Naive thymus-derived CD4-positive, alpha-beta T cell (primary cell): ENCODE measurements around the gene ARNT2. TPM values are rescaled to one million over a fixed set of nuclear protein-coding genes. Genes with fewer than 3 reads are reported as not detected.

Source experiments
- ATAC-seq: fragments of 150-1000 bp; cut with Tn5 transposase; 2 replicates; pipeline ENCODE4 v1.10.0; 2021; ENCODE audit warnings: mild to moderate bottlenecking, moderate library complexity
- CTCF ChIA-PET: fragments of 350-600 bp; sonication (Branson Sonifier 250); formaldehyde crosslinking; loops from one replicate; lab custom pipeline; 2021; ENCODE audit warnings: antibody characterized with exemption; lab: Charles Lee
- POLR2A ChIA-PET: fragments of 350-600 bp; sonication (Branson Sonifier 250); formaldehyde crosslinking; loops from one replicate; lab custom pipeline; 2021; ENCODE audit warnings: antibody characterized with exemption, inconsistent platforms; lab: Charles Lee
- DNase-seq, 9 donors: peaks; one replicate each; pipeline versions ENCODE4 v3.0.0 to v3.0.0-alpha.2; 2020 to 2022; ENCODE audit warnings: mixed read lengths in 1 of 9
- H3K27ac ChIP-seq: one replicate; pipeline ENCODE4 v1.7.0; 2013; ENCODE audit warnings: mild to moderate bottlenecking, low read depth, low read length, moderate library complexity
- H3K27me3 ChIP-seq, 2 donors: one replicate each; pipeline ENCODE4 v1.7.0; 2013; ENCODE audit warnings: low read length in 2 of 2, mild to moderate bottlenecking in 2 of 2, moderate library complexity in 2 of 2; ENCODE audit not compliant: control insufficient read depth in 2 of 2, insufficient read depth in 2 of 2
- H3K36me3 ChIP-seq, 3 experiments: 1 replicate in 2 of 3; 2 replicates in 1 of 3; pipeline ENCODE4 v1.7.0; 2013; ENCODE audit warnings: low read length in 3 of 3, mild to moderate bottlenecking in 3 of 3, moderate library complexity in 1 of 3; ENCODE audit not compliant: insufficient read depth in 3 of 3, control insufficient read depth in 2 of 3
- H3K4me1 ChIP-seq, 2 donors: one replicate each; pipeline ENCODE4 v1.7.0; 2013; ENCODE audit warnings: low read length in 2 of 2, mild to moderate bottlenecking in 2 of 2, moderate library complexity in 1 of 2; ENCODE audit not compliant: control insufficient read depth in 2 of 2, insufficient read depth in 2 of 2
- H3K4me3 ChIP-seq: 2 replicates; pipeline ENCODE4 v1.7.0; 2013; ENCODE audit warnings: mild to moderate bottlenecking, low read length
- H3K9me3 ChIP-seq, 3 experiments: 1 replicate in 2 of 3; 2 replicates in 1 of 3; pipeline ENCODE4 v1.7.0; 2013; ENCODE audit warnings: low read length in 3 of 3; ENCODE audit not compliant: control insufficient read depth in 2 of 3
- H3K27ac Mint-ChIP-seq, 9 donors: one replicate each; pipeline ENCODE4 v1.8.0; 2020 to 2022; ENCODE audit warnings: mixed read lengths in 9 of 9, mild to moderate bottlenecking in 8 of 9, moderate library complexity in 5 of 9, inconsistent platforms in 2 of 9
- H3K27me3 Mint-ChIP-seq, 5 donors: one replicate each; pipeline ENCODE4 v1.8.0; 2021 to 2022; ENCODE audit warnings: mixed read lengths in 5 of 5, mild to moderate bottlenecking in 1 of 5
- H3K36me3 Mint-ChIP-seq, 5 donors: one replicate each; pipeline ENCODE4 v1.8.0; 2020 to 2022; ENCODE audit warnings: mixed read lengths in 5 of 5, mild to moderate bottlenecking in 3 of 5, inconsistent platforms in 1 of 5
- H3K4me1 Mint-ChIP-seq, 7 donors: one replicate each; pipeline ENCODE4 v1.8.0; 2020 to 2022; ENCODE audit warnings: mixed read lengths in 7 of 7, mild to moderate bottlenecking in 3 of 7, inconsistent platforms in 1 of 7
- H3K4me3 Mint-ChIP-seq, 10 donors: one replicate each; pipeline ENCODE4 v1.8.0; 2020 to 2022; ENCODE audit warnings: mild to moderate bottlenecking in 10 of 10, mixed read lengths in 10 of 10, moderate library complexity in 6 of 10, inconsistent platforms in 2 of 10
- H3K9me3 Mint-ChIP-seq, 11 donors: one replicate each; pipeline ENCODE4 v1.8.0; 2020 to 2022; ENCODE audit warnings: mixed read lengths in 11 of 11, mild to moderate bottlenecking in 4 of 11, inconsistent platforms in 1 of 11, moderate library complexity in 1 of 11
- intact Hi-C, 2 donors: fragments of 100-400 bp; cut with micrococcal nuclease; formaldehyde crosslinking; loops; one replicate each; pipeline ENCODE4 v1.15.1; 2023
- polyA plus RNA-seq, 2 donors: library from polyadenylated mRNA; unstranded; fragments of 300-500 nt; fragmentation: Illumina TruSeq; gene quantifications; one replicate each; pipeline ENCODE4 v1.2.3, GENCODE V29; 2021
- total RNA-seq, 6 experiments: library from RNA in 5 of 6; stranded (reverse) in 5 of 6; gene quantifications; 1 replicate in 5 of 6; 2 replicates in 1 of 6; pipeline ENCODE4 v1.2.3 and lab custom pipeline; 2021 to 2026

Gene ARNT2
- total and polyA plus RNA-seq, 7 experiments from 2014 or later, result not detected

DNA sequence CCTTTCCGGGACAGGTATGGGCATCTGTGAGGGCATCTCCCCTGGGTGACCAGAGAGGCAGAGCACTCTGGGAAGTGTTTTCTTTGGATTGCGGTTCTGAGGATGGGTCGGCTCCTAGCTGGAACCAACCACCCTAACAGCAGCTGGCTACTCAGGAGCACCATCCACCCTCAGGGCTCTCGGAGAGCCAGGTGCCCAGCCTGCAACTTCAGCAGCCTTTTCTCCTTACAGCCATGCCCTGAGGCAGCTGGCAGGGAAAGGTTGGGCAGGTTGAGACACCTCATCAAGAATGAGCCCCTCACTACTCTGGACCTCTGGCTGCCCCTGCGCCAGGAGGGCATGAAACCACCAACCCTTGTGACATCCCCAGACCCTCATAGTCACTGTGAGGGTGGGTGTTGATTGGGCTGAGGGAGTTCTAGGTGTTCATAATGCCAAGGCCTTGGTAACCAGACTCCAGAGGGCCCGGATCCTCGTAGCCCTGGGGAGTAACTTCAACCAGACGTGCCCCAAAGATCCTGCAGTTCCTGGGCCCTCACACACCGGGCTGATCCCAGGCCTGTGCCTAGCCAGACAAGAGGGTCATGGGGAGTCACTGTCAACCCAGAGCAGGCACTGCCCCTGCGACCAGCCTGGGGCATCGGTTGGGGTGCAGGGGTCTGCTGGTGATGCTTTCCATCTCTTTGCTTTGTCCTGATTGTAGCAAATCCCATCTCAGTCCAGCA lies 176.5 kb downstream of the ARNT2 start:
- Histone ChIP-seq H3K9me3 (no peaks in the 10 kb centered on the region), H3K36me3 (no peaks in the 10 kb centered on the region), H3K4me1 (no peaks in the 10 kb centered on the region), H3K27ac (no peak overlapping the region), H3K27me3 (no peaks in the 10 kb centered on the region), H3K4me3 (no peak overlapping the region)
- Mint-ChIP-seq H3K9me3 (peaks cover 0 to 1% (median 0%) of the 10 kb centered on the region in 11 donors), H3K36me3 (no peaks in the 10 kb centered on the region), H3K27ac (no peak overlapping the region), H3K4me1 (peaks cover 0 to 5% (median 0%) of the 10 kb centered on the region in 7 donors), H3K27me3 (peaks cover 0 to 9% (median 0%) of the 10 kb centered on the region in 5 donors), H3K4me3 (no peak overlapping the region)
- intact Hi-C loops, result no loop called here
- ChIA-PET CTCF (no interaction called here), POLR2A (no interaction called here)
- ATAC-seq (no peak), DNase-seq (no peak)

DNA sequence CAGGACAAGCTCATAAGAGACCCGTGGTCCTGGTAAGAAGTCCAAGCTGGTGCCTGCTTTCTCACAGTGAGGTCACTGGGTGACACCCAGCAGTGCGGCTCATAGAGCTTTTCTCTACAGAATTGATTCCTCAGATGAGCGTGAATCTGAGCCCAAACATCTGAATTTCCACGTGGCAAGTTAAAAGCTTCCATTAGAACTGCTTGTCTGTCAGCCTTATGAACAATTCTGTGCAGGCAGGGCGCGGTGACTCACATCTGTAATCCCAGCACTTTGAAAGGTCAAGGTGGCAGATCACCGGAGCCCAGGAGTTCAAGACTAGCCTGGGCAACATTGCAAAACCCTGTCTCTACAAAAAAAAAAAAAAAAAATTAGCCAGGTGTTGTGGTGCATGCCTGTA lies 177.8 kb downstream of the ARNT2 start:
- DNase-seq (no peak), ATAC-seq (no peak)
- CTCF ChIA-PET, result no interaction called here
- H3K9me3 Mint-ChIP-seq, result peaks cover 0 to 1% (median 0%) of the 10 kb centered on the region in 11 donors
- H3K4me3 Mint-ChIP-seq, result no peak overlapping the region
- Histone ChIP-seq H3K27me3 (no peaks in the 10 kb centered on the region), H3K27ac (no peak overlapping the region), H3K36me3 (no peaks in the 10 kb centered on the region), H3K9me3 (no peaks in the 10 kb centered on the region), H3K4me3 (no peak overlapping the region), H3K4me1 (no peaks in the 10 kb centered on the region)
- no peaks in the 10 kb centered on the region for H3K36me3 Mint-ChIP-seq
- peaks cover 0 to 9% (median 3%) of the 10 kb centered on the region in 5 donors for H3K27me3 Mint-ChIP-seq
- peaks cover 0 to 5% (median 0%) of the 10 kb centered on the region in 7 donors for H3K4me1 Mint-ChIP-seq
- no peak overlapping the region for H3K27ac Mint-ChIP-seq
- POLR2A ChIA-PET, result no interaction called here
- intact Hi-C loops, result no loop called here

DNA sequence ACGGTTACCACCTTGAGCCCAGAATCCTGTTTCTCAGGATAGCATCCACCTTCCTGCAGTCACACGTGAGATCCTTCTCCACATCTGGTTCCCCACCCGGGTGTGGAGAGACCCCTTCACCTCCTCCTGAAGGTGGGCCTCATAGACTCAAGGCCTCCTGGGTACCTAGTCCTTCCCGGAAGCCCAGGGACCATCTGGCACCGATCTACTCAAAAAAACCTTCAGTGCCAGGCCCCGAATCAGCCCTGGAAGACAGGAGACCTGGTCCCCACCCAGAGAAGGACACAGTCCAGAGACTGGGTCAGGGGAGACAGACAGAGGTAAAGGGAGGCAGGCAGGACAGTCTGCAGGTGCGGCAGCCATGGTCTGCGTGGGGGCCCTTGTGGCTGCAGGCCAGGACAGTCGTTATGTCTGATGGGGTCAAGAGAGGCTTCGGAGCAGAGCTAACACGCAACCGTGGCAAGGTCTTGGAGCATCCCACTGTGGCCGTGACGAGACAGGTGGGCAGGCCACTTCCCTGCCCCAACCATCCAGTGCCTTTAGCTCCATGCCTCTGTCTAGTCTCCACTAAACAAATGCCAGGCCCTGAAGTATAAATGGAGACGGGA lies 178.7 kb downstream of the ARNT2 start:
- intact Hi-C loops, result no loop called here

DNA sequence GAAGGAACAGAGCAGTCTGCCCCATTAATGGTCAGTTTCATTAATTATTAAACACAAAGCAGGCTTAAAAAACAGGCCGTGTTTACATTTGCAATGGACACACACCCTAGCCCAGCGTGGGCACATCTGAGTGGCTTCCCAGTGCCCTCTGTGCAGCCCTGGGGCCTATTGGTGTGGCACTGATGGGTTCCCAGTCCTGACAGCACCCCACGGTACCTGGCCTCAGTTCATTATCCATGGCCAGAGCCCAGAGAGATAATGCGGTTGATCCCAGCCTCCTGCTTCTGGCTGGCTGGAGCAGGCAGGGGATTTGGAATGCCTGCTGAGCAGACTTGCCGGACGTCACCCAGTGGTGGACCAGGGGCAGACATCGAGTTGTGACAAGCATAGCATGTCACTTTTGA lies 180.4 kb downstream of the ARNT2 start:
- Histone ChIP-seq H3K4me3 (no peak overlapping the region), H3K27ac (no peak overlapping the region), H3K27me3 (no peaks in the 10 kb centered on the region), H3K9me3 (no peaks in the 10 kb centered on the region), H3K36me3 (no peaks in the 10 kb centered on the region), H3K4me1 (no peaks in the 10 kb centered on the region)
- no peak for ATAC-seq
- Mint-ChIP-seq H3K4me1 (peaks cover 0 to 1% (median 0%) of the 10 kb centered on the region in 7 donors), H3K27ac (no peak overlapping the region), H3K4me3 (no peak overlapping the region), H3K36me3 (no peaks in the 10 kb centered on the region), H3K9me3 (peaks cover 0 to 1% (median 0%) of the 10 kb centered on the region in 11 donors), H3K27me3 (peaks cover 0 to 9% (median 0%) of the 10 kb centered on the region in 5 donors)
- intact Hi-C loops, result no loop called here
- CTCF ChIA-PET, result no interaction called here
- no peak for DNase-seq
- POLR2A ChIA-PET, result no interaction called here

More for the DNA sequence above, 178.7 kb downstream of the ARNT2 start:
- no peak overlapping the region for H3K4me3 ChIP-seq
- CTCF ChIA-PET, result interaction anchor here (0.8 kb wide), 1 partner anchor 308 kb away, joined by 3 read pairs; no protein-coding TSS in a partner anchor
- no peaks in the 10 kb centered on the region for H3K36me3 Mint-ChIP-seq
- ATAC-seq (no peak), DNase-seq (no peak)
- no peaks in the 10 kb centered on the region for H3K27me3 ChIP-seq
- peaks cover 0 to 5% (median 0%) of the 10 kb centered on the region in 7 donors for H3K4me1 Mint-ChIP-seq
- H3K9me3 ChIP-seq, result no peaks in the 10 kb centered on the region
- H3K27me3 Mint-ChIP-seq, result peaks cover 0 to 9% (median 3%) of the 10 kb centered on the region in 5 donors
- peaks cover 0 to 1% (median 0%) of the 10 kb centered on the region in 11 donors for H3K9me3 Mint-ChIP-seq
- POLR2A ChIA-PET, result no interaction called here
- H3K36me3 ChIP-seq, result no peaks in the 10 kb centered on the region
- H3K4me1 ChIP-seq, result no peaks in the 10 kb centered on the region
- H3K27ac Mint-ChIP-seq, result no peak overlapping the region
- H3K4me3 Mint-ChIP-seq, result no peak overlapping the region
- no peak overlapping the region for H3K27ac ChIP-seq

DNA sequence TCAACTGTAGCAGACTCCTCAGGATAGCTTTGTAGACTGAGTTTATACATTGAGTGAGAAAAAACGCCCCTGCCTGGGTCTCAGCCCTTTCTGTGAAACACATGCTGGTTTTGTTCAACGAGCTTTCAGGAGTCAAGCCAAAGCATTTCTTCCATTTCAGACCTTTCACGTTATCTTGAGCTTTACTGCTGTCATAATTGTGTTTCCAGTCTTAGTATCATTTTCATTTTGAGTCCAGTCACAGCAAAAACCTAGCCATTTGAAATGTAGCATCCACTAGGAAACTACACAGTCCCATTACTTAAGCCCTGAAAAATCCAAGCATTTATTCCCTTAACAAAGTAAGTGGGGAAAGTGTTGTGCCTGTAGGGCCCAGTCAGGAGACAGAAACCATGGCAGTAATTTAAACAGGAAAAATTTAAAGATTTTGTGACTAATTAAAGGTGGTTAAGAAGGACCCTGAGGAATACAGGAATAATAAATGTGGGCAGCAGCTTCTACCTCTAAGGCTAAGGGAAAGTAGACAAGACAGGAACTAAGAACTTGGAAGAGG lies 180.9 kb downstream of the ARNT2 start:
- intact Hi-C loops, result no loop called here

DNA sequence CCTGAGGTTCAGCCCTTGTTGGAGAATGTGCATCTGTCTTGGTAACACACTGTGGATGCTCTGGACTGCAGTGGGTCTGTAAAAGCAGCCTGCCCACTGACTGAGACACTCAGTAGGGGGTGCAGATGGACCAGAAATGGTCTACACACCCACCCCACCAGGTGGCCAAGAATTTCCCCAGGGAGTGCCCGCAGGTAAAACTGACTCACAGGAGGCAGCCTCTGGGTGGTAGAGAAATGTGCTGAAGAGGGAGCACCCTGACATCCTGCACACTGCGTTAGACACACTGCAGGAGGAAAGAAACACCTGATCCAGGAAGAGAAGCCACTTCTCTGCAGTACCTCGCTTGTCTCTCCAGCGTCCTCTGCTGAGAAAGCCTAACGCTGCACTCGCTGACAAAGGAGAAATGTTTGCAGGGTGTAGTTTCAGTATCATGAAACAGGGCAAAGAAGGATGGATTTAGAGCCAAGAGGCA lies 181.4 kb downstream of the ARNT2 start:
- Mint-ChIP-seq H3K27ac (no peak overlapping the region), H3K36me3 (no peaks in the 10 kb centered on the region), H3K4me3 (no peak overlapping the region), H3K9me3 (peaks cover 0 to 1% (median 0%) of the 10 kb centered on the region in 11 donors), H3K4me1 (peaks cover 0 to 1% (median 0%) of the 10 kb centered on the region in 7 donors), H3K27me3 (peaks cover 0 to 9% (median 0%) of the 10 kb centered on the region in 5 donors)
- DNase-seq, result no peak
- ATAC-seq, result no peak
- POLR2A ChIA-PET, result no interaction called here
- Histone ChIP-seq H3K36me3 (no peaks in the 10 kb centered on the region), H3K27me3 (no peaks in the 10 kb centered on the region), H3K9me3 (no peaks in the 10 kb centered on the region), H3K4me3 (no peak overlapping the region), H3K4me1 (no peaks in the 10 kb centered on the region), H3K27ac (no peak overlapping the region)
- CTCF ChIA-PET, result no interaction called here
- intact Hi-C loops, result no loop called here

More for the DNA sequence above, 180.9 kb downstream of the ARNT2 start:
- H3K9me3 ChIP-seq, result no peaks in the 10 kb centered on the region
- no peak for DNase-seq
- peaks cover 0 to 1% (median 0%) of the 10 kb centered on the region in 7 donors for H3K4me1 Mint-ChIP-seq
- no peaks in the 10 kb centered on the region for H3K27me3 ChIP-seq
- no peak overlapping the region for H3K27ac ChIP-seq
- peaks cover 0 to 1% (median 0%) of the 10 kb centered on the region in 11 donors for H3K9me3 Mint-ChIP-seq
- no peak overlapping the region for H3K4me3 Mint-ChIP-seq
- H3K4me3 ChIP-seq, result no peak overlapping the region
- ChIA-PET POLR2A (no interaction called here), CTCF (no interaction called here)
- H3K36me3 Mint-ChIP-seq, result no peaks in the 10 kb centered on the region
- no peak for ATAC-seq
- peaks cover 0 to 9% (median 0%) of the 10 kb centered on the region in 5 donors for H3K27me3 Mint-ChIP-seq
- no peak overlapping the region for H3K27ac Mint-ChIP-seq
- H3K4me1 ChIP-seq, result no peaks in the 10 kb centered on the region
- no peaks in the 10 kb centered on the region for H3K36me3 ChIP-seq
